ENCODE data around the gene DRAM1. TPM values are rescaled to one million over a fixed set of nuclear protein-coding genes. Genes with fewer than 3 reads are reported as not detected.

DRAM1 gene
- polyA plus RNA-seq, 2 of the 4 experiments (the other 2 are of a cell fraction), result 28.0 to 39.1 TPM

DNA sequence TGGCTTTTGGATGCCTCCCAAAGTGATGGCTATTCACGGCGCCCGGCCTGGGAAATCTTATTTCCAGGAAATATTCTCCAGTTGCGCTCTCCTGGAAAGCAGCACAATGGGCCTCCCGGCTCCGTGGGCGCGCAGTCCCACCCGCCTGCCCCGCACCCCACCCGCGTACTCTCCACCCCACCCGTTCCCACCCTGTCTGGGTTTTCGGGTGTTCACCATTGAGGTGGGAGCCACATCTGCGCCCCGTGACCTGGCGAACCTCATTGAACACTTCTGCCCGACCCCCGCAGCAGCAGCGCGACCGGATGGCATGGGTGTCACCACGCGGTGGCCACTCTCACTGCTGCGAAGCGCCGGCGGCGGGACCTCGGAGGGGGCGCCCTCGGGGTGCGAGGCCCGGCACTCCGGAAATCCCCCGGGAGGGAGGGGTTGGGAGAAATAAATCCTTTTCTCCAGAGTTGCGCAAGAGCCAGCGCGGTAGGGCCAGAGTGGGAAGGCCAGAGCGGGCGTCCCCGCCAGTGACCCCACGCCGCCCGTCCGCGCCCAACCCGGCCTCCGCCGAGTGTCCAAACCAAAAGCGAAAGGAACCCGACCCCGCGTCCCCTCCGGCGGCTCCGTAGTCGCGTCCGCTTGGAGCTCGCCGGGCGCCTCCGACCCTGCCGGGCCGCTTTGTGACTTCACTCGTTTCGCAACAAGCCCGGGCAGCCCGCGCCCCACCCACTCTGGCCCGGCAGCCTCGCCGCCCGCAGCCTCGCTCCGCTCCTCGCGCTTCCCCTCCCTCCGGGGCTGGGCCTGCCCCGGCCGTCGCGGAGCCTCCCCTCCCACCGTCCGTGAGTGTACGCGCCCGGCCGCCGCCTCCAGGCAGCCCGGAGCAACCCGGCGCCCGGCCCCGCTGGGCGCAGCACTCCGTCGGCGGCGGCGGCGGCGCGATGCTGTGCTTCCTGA, at the start of gene DRAM1 (continued):
- no peak for TF ChIP-seq EHMT2 (IDR thresholded peaks at IDR 0.05; ENCODE audit: low read depth)
- TF ChIP-seq HDAC2 (IDR thresholded peaks at IDR 0.05), result no peak
- TF ChIP-seq MAFK (IDR thresholded peaks at IDR 0.05; ENCODE audit: partially characterized antibody), result no peak
- no peak for TF ChIP-seq MAZ (IDR thresholded peaks at IDR 0.05; ENCODE audit: borderline replicate concordance, low read depth, low read length)
- TF ChIP-seq, protein P1, sequence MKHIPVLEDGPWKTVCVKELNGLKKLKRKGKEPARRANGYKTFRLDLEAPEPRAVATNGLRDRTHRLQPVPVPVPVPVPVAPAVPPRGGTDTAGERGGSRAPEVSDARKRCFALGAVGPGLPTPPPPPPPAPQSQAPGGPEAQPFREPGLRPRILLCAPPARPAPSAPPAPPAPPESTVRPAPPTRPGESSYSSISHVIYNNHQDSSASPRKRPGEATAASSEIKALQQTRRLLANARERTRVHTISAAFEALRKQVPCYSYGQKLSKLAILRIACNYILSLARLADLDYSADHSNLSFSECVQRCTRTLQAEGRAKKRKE (CRISPR knock-in tag; IDR thresholded peaks at IDR 0.05; ENCODE audit: low read depth), result no peak
- no peak for TF ChIP-seq ZC3H11A (IDR thresholded peaks at IDR 0.05)
- peak in 1 of 2 experiments; percentile 25; a peak in 1 of 5 replicates for TF ChIP-seq RAD21 (conservative IDR thresholded peaks at IDR 0.05 in 1 of 2, IDR thresholded peaks at IDR 0.05 in 1 of 2)
- no peak for TF ChIP-seq ZNF302 (CRISPR knock-in tag; IDR thresholded peaks at IDR 0.05)
- no peak for TF ChIP-seq CBX2 (IDR thresholded peaks at IDR 0.05; ENCODE audit: borderline replicate concordance, low read depth)
- TF ChIP-seq CHD4 (IDR thresholded peaks at IDR 0.05; ENCODE audit: borderline replicate concordance), result no peak
- TF ChIP-seq EP300 (IDR thresholded peaks at IDR 0.05), result no peak; a peak in 2 of 5 replicates
- TF ChIP-seq RNF2 (IDR thresholded peaks at IDR 0.05; ENCODE audit: borderline replicate concordance, low read depth), result no peak
- TF ChIP-seq JUN (IDR thresholded peaks at IDR 0.05), result peak; percentile 80 to 94
- TF ChIP-seq MAX (IDR thresholded peaks at IDR 0.05), result peak; percentile 96
- peak; percentile 92 for TF ChIP-seq BCL3 (IDR thresholded peaks at IDR 0.05)
- no peak for TF ChIP-seq POLR2AphosphoS2 (conservative IDR thresholded peaks at IDR 0.05; ENCODE audit: low read length)
- TF ChIP-seq PHF8 (IDR thresholded peaks at IDR 0.05; ENCODE audit: borderline replicate concordance, low read depth), result peak; percentile 93
- TF ChIP-seq, protein P2, sequence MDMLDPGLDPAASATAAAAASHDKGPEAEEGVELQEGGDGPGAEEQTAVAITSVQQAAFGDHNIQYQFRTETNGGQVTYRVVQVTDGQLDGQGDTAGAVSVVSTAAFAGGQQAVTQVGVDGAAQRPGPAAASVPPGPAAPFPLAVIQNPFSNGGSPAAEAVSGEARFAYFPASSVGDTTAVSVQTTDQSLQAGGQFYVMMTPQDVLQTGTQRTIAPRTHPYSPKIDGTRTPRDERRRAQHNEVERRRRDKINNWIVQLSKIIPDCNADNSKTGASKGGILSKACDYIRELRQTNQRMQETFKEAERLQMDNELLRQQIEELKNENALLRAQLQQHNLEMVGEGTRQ (IDR thresholded peaks at IDR 0.05), result no peak
- no peak for TF ChIP-seq HOXB13 (CRISPR knock-in tag; IDR thresholded peaks at IDR 0.05; ENCODE audit: low read depth)
- TF ChIP-seq, protein P3, sequence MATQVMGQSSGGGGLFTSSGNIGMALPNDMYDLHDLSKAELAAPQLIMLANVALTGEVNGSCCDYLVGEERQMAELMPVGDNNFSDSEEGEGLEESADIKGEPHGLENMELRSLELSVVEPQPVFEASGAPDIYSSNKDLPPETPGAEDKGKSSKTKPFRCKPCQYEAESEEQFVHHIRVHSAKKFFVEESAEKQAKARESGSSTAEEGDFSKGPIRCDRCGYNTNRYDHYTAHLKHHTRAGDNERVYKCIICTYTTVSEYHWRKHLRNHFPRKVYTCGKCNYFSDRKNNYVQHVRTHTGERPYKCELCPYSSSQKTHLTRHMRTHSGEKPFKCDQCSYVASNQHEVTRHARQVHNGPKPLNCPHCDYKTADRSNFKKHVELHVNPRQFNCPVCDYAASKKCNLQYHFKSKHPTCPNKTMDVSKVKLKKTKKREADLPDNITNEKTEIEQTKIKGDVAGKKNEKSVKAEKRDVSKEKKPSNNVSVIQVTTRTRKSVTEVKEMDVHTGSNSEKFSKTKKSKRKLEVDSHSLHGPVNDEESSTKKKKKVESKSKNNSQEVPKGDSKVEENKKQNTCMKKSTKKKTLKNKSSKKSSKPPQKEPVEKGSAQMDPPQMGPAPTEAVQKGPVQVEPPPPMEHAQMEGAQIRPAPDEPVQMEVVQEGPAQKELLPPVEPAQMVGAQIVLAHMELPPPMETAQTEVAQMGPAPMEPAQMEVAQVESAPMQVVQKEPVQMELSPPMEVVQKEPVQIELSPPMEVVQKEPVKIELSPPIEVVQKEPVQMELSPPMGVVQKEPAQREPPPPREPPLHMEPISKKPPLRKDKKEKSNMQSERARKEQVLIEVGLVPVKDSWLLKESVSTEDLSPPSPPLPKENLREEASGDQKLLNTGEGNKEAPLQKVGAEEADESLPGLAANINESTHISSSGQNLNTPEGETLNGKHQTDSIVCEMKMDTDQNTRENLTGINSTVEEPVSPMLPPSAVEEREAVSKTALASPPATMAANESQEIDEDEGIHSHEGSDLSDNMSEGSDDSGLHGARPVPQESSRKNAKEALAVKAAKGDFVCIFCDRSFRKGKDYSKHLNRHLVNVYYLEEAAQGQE (IDR thresholded peaks at IDR 0.05), result no peak; the same call in 1 of the 2 replicates
- no peak for TF ChIP-seq SREBF2 (IDR thresholded peaks at IDR 0.05)
- TF ChIP-seq TFCP2L1 (CRISPR knock-in tag; IDR thresholded peaks at IDR 0.05), result no peak
- no peak for TF ChIP-seq JUNB (IDR thresholded peaks at IDR 0.05)
- TF ChIP-seq TP53 (CRISPR knock-in tag; IDR thresholded peaks at IDR 0.05), result no peak

Measured in A549 (cell line).